Activated CD8-positive, alpha-beta memory T cell treated with anti-CD3 and anti-CD28 coated beads, Interleukin-2, amount 50 U/mL, for 24 hours (primary cell): Measurements from ENCODE around the gene METTL8.
"Not testable (repeated sequence)": the region's sequence is repeated elsewhere in the genome, so short reads cannot be mapped to it uniquely, and the experiment has no call there.

Source experiments
- DNase-seq: peaks from one replicate; pipeline ENCODE4 v3.0.0-alpha.2; 2020; ENCODE audit errors: extremely low read depth

The METTL8 gene

GRCh38 chr2:171311589-171311988 is 122.2 kb downstream of the METTL8 start:
- not testable (repeated sequence) for DNase-seq

DNA sequence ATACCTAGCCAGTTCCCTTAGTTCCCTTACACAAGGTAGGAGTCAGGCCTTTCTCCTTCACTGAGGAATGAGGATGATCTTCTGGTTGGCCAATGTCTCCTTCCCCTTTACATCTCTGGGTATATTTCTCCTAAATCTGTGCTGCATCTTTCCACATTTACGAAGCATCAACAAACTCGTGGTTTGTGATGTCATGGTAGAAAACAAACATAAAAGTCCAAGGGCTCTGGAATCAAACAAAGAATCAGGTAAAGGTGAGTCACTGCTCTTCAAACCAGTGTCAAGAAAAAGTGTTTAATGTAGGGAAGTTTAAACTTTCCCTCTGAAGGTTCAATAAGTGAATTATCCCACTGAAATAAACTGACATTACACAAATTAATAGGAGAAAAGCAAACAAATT is 122.9 kb downstream of the METTL8 start:
- no peak for DNase-seq

GRCh38 chr2:171309455-171310286 is 124.1 kb downstream of the METTL8 start:
- DNase-seq, result no peak

GRCh38 chr2:171308280-171309054 is 125.3 kb downstream of the METTL8 start:
- no peak for DNase-seq

GRCh38 chr2:171307560-171307959 is 126.2 kb downstream of the METTL8 start:
- DNase-seq, result no peak

GRCh38 chr2:171297956-171298355 is 135.8 kb downstream of the METTL8 start:
- DNase-seq, result no peak

GRCh38 chr2:171294608-171295007 is 139.2 kb downstream of the METTL8 start:
- no peak for DNase-seq

- DNase-seq, result no peak
Observed at GRCh38 chr2:171293661-171294060, 140.1 kb downstream of the METTL8 start.

DNA sequence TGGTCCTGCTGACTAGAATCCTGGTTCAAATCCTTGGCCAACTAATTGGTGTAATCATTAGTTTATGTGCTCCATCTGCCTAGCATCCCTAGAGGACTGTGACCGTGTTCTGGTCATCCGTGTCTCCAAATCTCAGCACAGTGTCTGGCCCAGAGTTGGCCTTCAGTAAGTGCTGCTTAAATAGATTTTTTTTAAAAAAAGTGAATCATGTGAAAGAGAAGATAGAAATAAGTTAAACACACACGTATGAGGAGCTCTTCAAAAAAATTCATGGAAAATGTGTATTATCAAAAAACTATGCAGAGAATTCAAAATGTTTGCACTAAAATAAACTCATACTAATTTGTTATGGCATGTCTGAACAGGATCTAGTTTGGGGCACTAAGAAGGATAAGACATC is 143.8 kb downstream of the METTL8 start:
- DNase-seq, result no peak

- DNase-seq, result no peak
Observed at GRCh38 chr2:171289316-171289715, 144.5 kb downstream of the METTL8 start.

GRCh38 chr2:171287611-171288010 is 146.2 kb downstream of the METTL8 start:
- DNase-seq, result no peak

DNA sequence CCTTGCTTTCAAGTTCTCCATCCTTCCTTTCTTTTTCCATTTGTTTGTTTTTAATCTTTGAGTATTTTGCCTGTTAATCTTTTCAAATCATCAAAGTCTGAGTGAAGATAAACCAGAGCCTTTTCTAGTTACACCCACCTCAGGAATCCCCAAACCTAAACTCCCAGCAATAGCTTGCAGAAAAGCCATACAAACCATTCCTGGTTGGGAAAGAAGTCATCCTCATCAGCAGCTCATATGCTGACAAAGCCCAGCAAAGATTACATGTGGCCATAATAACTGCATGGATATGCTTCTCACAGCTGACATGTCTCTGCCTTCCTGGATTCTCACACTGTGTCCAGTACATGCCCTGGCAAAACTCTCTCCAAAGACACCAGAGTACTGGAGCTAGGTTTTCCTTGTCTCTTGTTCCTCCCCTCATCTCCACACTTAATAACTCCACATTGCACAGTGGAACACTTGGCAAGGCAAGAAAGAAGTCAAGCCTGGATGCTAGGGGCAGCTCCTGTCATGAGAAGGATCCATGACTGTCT is 146.7 kb downstream of the METTL8 start:
- no peak for DNase-seq

DNA sequence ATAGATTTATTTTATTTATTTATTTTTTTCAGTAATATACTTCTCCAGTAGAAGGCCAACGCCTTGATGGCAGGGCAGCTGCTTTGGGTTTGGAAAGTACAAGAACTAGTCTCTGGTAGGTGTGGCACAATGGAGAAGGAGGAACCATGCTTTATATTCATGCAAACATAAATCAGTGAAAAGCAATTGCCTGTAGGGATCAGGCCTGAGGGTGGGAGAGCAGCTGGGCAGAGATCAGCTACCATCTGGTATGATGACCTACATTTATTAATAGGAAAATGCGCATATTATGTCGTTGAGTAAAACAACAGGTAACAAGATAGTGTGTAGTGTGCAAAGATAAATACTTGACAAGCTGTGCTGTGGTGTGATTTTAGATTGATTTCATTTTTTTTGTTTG is 152.7 kb downstream of the METTL8 start:
- DNase-seq, result no peak

GRCh38 chr2:171279983-171280790 is 153.6 kb downstream of the METTL8 start:
- no peak for DNase-seq

GRCh38 chr2:171274757-171275156 is 159.0 kb downstream of the METTL8 start:
- no peak for DNase-seq

DNA sequence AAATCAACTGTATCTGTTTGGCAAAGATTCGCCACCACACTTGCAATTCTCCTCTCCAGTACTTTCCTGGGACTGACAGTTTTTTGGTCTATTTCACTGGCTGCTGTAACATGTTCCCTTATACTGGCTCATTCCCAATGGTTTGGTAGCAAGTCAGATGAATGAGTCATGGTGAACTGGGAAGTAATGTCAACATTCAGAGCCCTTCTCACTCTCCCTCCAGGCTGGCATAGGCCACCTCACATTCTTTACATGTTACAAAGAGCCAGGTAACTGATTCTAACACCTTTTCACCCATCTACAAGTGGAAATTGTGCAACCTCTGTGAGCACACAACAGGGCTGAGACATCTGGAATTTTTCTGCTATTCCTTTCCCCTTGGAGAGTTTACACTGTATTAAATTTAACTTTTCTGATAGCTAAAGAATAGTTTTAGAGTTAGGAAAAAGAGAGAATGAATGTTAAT is 161.8 kb downstream of the METTL8 start:
- no peak for DNase-seq

DNA sequence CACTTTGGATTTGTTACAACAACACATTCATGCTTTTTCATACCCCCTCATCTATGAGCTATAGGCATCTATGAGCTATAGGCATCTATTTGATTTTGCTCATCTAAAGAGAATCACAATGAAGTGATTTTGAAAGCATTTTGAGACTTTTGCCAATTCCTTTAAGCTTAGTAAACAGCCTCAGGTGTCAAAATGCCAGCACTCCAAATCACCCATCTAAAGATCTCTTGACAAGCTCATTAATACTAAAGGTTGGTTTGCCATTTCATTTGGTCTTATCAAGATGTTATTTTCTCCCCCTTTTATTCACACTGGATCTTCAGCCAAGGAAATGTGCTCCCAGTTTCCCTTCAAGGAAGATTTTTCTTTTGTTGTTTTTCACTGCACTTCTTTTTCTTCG is 162.4 kb downstream of the METTL8 start:
- DNase-seq, result no peak

DNA sequence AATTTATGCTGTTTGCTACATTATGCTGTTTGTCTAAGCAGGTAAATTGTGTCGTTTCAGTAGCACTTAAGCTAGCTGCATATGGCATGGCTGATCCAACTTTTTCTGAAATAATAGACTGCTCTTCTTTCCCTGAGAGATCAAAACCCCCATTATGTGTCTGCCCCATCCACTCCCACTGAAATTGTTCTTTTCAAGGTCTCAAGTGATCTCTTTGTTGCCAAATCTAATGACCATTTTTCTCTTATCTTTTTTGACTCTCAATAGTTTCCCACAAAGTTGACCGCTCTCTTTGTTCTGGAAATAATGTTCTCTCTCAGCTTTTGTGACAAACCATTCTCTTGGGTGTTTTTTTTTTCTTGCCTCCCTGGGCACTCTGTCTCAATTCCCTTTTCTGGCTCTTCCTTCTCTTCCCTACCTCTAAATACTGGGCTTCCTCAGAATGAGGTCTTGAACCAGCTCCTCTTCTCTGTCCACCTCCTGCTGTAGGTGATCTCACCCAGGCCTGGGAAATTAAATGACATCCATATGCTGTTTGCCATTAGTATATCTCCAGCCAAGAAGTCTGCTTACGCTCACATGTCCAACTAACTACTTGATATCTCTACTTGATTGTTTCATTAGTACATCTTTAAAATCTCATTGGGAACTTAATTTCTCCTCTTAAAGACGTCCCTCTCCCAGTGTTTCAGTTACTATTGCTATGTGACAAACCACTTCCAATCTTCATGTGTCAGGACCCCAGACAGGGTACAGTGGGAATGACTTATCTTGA is 165.7 kb downstream of the METTL8 start:
- no peak for DNase-seq
